NCI-H226 (cell line): ENCODE measurements around the gene CDK19.
"Not testable (repeated sequence)": the region's sequence is repeated elsewhere in the genome, so short reads cannot be mapped to it uniquely, and the experiment has no call there.

Source experiments
- DNase-seq: peaks from one replicate; pipeline ENCODE4 v3.0.0-alpha.2; 2015

The CDK19 gene

GRCh38 chr6:110755411-110755834 is 59.8 kb downstream of the CDK19 start:
- no peak for DNase-seq

DNA sequence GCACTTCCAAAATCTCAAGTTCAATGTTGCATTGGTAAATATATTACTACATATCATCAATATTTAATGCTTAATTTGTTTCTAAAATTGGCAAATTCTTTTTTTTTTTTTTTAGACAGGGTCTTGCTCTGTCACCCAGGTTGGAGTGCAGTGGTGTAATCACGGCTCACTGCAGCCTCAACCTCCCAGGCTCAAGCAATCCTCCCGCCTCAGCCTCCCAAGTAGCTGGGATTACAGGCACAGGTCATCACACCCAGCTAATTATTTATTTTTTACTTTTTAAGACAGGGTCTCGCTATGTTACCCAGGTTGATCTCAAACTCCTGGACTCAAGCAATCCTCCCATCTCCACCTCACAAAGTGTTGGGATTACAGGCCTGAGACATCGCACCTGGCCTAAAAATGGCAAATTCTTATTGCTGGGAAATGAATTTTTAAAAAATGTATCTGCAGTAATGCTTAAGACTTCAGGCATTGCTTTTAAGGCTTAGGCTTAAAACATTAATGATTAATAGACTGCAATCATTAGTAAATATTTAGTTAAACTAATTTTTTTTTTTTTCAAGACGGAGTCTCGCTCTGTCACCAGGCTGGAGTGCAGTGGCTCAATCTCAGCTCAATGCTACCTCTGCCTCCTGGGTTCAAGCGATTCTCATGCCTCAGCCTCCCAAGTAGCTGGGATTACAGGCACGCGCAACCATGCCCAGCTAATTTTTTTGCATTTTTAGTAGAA is 61.2 kb downstream of the CDK19 start:
- DNase-seq, result not testable (repeated sequence)

GRCh38 chr6:110748453-110748852 is 66.8 kb downstream of the CDK19 start:
- peak; percentile 3 for DNase-seq

DNA sequence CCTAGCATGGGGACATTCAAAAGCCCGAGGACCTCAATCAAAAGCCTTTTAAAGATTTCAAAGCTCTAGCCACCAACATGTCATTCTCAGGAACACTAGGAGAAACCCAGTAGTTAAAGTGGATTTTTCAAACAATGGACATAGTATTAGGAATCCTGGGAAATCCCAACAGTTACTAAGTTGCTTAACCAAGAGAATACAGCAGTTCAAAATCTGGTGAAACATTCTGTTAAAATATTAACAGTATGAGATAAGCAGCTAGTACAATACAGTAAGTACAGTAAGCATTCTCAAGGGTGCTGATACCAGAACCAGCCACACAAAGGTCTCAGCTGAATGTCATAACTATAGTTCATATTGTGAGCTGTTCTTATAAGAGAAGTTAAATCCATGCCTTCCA is 68.6 kb downstream of the CDK19 start:
- no peak for DNase-seq

DNA sequence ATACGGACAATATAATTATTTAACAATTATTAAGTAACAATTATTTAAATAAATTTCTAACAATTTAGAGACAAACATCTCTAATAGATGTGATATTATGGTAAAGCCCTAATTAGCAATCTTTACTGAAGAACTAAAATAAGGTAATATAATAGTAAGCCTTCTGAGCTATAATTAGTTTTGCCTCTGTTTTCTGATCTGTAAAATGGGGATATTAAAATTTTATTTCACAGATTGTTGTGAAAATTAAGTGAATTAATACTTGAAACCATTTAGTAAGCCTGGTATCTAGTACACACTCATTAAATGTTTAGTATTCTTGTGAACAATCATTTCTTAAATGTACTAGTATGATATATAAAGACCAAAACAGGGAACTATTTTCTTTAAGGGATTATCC is 70.3 kb downstream of the CDK19 start:
- no peak for DNase-seq

DNA sequence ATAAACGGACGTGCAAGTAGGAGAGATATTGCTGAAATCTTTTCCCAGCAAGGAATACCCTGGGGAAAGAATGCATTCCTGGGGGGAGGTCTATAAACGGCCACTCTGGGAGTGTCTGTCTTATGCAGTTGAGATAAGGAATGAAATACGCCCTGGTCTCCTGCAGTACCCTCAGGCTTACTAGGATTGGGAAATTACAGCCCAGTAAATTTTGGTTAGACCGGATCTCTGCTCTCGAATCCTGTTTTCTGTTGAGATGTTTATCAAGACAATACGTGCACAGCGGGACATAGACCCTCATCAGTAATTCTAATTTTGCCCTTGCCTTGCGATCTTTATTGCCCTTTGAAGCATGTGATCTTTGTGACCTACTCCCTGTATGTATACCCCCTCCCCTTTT is 72.7 kb downstream of the CDK19 start:
- not testable (repeated sequence) for DNase-seq

- no peak for DNase-seq
These were observed 73.8 kb downstream of the CDK19 start for GRCh38 chr6:110741517-110741916.

GRCh38 chr6:110738899-110739365 is 76.3 kb downstream of the CDK19 start:
- no peak for DNase-seq

- no peak for DNase-seq
These were observed 79.6 kb downstream of the CDK19 start for GRCh38 chr6:110735666-110736065.

- no peak for DNase-seq
These were observed 83.4 kb downstream of the CDK19 start for GRCh38 chr6:110731898-110732297.

GRCh38 chr6:110731196-110731595 is 84.1 kb downstream of the CDK19 start:
- no peak for DNase-seq

GRCh38 chr6:110728501-110728900 is 86.8 kb downstream of the CDK19 start:
- no peak for DNase-seq

DNA sequence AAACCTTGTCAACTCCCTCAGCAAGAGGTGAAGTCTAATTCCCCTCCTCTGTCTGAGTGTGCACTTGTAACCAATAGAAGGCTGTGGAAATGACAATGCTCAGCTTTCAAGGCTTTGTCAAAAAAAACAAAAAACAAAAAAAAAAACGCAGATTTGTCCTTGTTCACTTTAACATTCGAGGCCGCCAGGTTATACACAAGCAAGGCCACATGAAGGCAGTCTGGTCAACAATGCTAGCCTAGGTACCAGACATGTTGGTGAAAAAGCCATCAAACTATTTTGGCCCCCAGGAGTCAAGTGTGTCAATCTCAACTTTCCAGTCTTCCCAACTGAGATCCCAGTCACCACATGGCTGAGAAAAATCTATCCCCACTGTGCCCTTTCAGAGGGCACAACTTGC is 92.3 kb downstream of the CDK19 start:
- no peak for DNase-seq

GRCh38 chr6:110720066-110720465 is 95.2 kb downstream of the CDK19 start:
- DNase-seq, result no peak

DNA sequence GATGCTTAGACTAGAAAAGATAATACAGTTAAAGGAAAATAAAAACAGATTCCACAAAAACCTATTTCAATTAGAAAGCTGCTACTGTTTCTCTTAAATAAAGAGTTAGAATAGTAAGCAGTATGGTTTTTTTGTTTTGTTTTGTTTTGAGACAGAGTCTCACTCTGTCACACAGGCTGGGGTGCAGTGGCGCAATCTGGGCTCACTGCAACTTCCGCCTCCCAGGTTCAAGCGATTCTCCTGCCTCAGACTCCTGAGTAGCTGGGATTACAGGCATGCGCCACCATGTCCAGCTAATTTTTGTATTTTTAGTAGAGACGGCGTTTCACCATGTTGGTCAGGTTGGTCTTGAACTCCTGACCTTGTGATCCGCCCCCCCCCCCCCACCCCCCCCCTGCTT is 95.7 kb downstream of the CDK19 start:
- not testable (repeated sequence) for DNase-seq

- DNase-seq, result no peak
These were observed 101.1 kb downstream of the CDK19 start for GRCh38 chr6:110714143-110714542.

DNA sequence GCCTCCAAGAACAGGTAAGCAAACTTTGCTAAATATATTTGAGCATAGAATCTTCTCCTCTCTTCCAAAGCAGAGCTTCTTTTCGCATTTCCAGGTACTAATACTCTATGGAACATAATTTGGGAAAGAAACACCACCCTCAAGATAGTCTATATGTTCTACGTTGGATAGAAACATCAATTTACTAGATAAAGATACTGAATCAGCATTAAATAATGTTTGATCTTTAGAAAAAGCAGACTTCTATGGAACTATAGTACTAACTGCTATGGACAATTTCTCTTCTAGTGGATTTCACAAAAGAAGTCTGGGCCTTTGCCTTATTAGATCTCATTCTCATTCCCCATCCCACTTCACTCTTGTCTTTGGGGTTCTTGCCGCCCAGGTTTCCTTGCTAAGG is 103.0 kb downstream of the CDK19 start:
- DNase-seq, result no peak

DNA sequence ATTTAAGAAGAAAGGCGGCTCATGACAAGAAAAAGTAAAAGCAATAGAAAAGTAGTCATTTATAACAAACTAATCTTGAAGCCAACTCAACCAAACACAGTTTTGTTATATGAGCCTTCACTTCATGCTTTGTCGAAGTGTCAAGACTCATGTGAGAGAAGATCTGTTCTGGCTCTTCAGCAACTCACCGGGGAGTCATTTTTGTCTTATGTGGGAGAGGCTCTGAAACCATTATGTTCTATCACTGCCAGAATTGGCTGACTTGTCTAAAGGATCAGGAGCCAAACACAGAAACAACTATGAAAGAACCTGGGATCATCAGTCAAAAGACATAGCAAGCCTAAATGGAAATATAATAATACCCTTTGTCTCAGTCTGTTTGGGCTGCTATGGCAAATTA is 105.2 kb downstream of the CDK19 start:
- no peak for DNase-seq

DNA sequence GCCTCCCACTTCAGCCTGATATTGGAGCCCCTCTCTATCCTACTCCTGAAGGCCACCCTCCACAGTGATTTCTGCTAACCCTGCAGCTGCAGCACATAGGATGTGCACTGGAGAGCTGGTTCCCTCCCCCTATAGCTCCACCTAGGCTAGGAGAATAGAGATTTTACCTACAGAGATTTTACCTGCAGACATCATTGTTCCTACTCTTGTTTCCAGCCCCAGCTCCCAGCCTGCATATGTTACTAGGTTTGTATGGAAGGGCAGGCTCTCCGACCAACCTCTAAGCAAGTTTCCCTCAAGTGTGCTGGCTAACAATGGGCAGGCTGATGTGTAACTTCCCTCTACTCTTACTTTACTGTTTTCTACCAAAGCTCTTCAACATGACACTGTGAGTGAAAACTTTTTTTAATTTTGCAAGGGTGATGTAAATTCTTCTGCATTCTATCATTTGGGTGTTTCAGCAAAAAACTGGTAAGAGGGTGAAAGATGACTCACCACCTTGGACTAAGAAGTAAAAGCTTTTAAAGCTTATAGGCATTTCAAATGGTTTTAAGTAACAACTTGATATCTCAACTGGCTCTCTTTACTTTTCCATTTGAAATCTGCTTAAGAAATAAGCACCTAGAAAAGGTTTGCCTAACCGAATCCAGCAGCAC is 106.8 kb downstream of the CDK19 start:
- DNase-seq, result no peak

- DNase-seq, result no peak
These were observed 109.7 kb downstream of the CDK19 start for GRCh38 chr6:110705543-110705942.

DNA sequence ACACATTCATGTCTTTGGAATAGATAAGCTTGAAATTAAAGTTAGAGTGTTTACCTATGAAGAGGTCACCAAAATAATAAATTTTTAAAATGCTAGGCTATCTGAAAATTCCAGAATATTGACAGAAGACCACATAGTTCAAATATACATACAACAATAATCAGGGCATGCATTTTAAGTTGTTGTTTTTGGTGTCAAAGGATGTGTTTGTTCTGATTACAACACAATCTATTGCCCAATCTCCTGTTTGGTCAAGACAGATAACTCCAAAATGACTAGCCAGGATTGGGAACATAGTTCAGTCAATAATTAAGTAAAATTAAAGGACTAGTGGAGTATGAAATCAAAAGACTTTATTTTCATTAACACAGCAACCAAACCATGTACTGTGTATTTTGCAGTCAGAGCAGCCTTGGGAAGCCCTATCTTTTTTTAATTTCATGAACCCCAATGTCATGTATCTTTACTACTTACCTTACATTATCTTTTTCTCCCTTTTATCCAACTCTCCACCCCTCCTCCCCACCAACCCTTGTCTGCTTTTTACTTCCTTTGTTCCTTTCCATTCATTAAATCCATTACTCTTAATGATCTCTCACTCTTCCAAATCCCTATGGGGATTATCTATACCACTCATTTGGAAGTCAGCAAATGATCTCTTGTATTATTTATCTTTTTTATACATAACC is 111.2 kb downstream of the CDK19 start:
- DNase-seq, result no peak

DNA sequence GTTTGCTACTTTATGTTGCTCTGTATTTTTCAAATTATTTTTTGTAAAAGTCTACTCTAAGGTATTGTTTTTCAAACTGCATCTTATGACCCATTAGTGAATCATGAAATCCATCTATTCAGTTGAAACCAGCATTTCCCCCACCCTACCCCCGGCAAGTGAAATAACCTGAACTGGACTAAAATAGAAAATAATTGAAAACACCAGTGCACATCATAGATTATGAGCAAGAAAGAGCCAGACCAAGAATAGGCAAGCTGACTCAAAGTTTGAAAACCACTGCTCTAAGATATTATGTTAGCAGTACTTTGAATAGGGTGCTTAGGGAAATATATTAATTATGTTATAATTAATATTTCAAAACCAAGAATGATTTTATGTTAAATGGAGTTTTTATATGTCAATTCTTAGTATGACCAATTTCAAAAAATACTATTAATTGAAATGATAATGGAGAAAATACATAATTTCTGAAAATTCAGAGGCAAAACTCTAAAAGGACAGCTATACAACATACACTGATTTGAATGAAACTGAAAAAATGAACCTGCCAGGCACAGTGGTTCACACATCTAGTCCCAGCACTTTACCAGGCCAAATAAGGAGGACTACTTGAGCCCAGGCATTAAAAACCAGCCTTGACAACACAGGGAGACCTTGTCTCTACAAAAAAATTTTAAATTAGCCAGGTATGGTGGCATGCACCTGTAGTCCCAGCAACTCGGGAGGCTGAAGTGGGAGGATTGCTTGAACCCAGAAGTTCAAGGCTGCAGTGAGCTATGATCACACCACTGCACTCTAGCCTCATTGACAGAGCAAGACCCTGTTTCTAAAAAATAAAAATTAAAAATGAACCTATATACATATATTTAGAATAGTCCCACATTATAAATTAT is 112.0 kb downstream of the CDK19 start:
- no peak for DNase-seq

DNA sequence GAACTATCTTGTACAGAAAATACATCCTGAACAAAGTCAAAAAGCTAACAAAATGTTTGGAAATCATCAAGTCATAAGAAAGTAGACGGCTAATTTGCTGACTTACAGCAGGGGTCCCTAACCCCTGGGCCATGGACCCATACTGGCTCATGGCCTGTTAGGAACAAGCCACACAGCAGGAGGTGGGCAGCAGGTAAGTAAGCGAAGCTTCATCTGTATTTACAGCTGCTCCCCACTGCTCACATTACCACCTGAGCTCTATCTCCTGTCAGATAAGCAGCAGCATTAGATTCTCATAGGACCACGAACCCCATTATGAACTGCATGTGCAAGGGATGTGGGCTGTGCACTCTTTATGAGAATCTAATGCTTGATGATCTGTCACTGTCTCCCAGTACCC is 115.5 kb downstream of the CDK19 start:
- DNase-seq, result no peak
